B cell (primary cell): ENCODE measurements around the gene GARRE1. TPM values are rescaled to one million over a fixed set of nuclear protein-coding genes. Genes with fewer than 3 reads are reported as not detected.
A peak's percentile ranks its signal among the peaks of the same experiment; 100 is the strongest.
"Not testable (repeated sequence)": the region's sequence is repeated elsewhere in the genome, so short reads cannot be mapped to it uniquely, and the experiment has no call there.

ENCODE experiments used
- ATAC-seq: fragments of 200-7000 bp; cut with Tn5 transposase; one replicate; pipeline ENCODE4 v1.10.0; 2021; ENCODE audit warnings: low read depth, mild to moderate bottlenecking, moderate number of reproducible peaks, moderate library complexity
- CTCF ChIA-PET: fragments of 350-600 bp; sonication (Branson Sonifier 250); formaldehyde crosslinking; loops from one replicate; lab custom pipeline; 2021; ENCODE audit warnings: antibody characterized with exemption, inconsistent platforms; lab: Charles Lee
- POLR2A ChIA-PET: fragments of 350-600 bp; sonication (Branson Sonifier 250); formaldehyde crosslinking; loops from one replicate; lab custom pipeline; 2021; ENCODE audit warnings: antibody characterized with exemption; lab: Charles Lee
- DNase-seq: peaks from one replicate; pipeline ENCODE4 v3.0.0; 2013
- H2AFZ ChIP-seq: 2 replicates; pipeline ENCODE4 v1.6.1; 2012; ENCODE audit warnings: mild to moderate bottlenecking, low read depth, low read length; ENCODE audit not compliant: insufficient read depth, poor library complexity, severe bottlenecking
- H3K27ac ChIP-seq, 2 donors: 1 replicate in 1 of 2; 2 replicates in 1 of 2; pipeline ENCODE4 v1.5.1; 2012 to 2013; ENCODE audit warnings: low read length in 2 of 2, mild to moderate bottlenecking in 2 of 2, moderate library complexity in 1 of 2
- H3K27me3 ChIP-seq, 4 experiments: fragments of 200-600 bp in 1 of 4; sonication (generic) in 1 of 4; replicated peaks in 1 of 4; 1 replicate in 2 of 4; 2 replicates in 2 of 4; pipeline versions ENCODE4 v1.6.1 to v1.7.0; 2013 to 2016; ENCODE audit warnings: low read length in 3 of 4, mild to moderate bottlenecking in 2 of 4, mixed read lengths in 1 of 4, moderate library complexity in 1 of 4; ENCODE audit not compliant: insufficient read depth in 4 of 4, control insufficient read depth in 3 of 4; ENCODE audit errors: control extremely low read depth in 1 of 4
- H3K36me3 ChIP-seq, 2 experiments: replicated peaks in 1 of 2; 1 replicate in 1 of 2; 2 replicates in 1 of 2; pipeline versions ENCODE4 v1.6.1 to v1.7.1; 2013; ENCODE audit warnings: low read length in 1 of 2; ENCODE audit not compliant: insufficient read depth in 2 of 2, control insufficient read depth in 1 of 2; ENCODE audit errors: control extremely low read depth in 1 of 2, extremely low read depth in 1 of 2
- H3K4me1 ChIP-seq, 2 donors: fragments of 200-600 bp in 1 of 2; sonication (generic) in 1 of 2; 1 replicate in 1 of 2; 2 replicates in 1 of 2; pipeline versions ENCODE4 v1.5.1 to v1.6.1; 2013 to 2017; ENCODE audit warnings: low read length in 2 of 2; ENCODE audit not compliant: control insufficient read depth in 2 of 2, insufficient read depth in 2 of 2
- H3K4me2 ChIP-seq: replicated peaks from 2 replicates; pipeline ENCODE3; 2012; ENCODE audit warnings: mild to moderate bottlenecking, low read depth, low read length; ENCODE audit not compliant: poor library complexity, severe bottlenecking
- H3K4me3 ChIP-seq, 5 experiments: fragments of 200-600 bp in 1 of 5; sonication (generic) in 1 of 5; 1 replicate in 3 of 5; 2 replicates in 2 of 5; pipeline versions ENCODE4 v1.5.1 to v1.7.0; 2011 to 2016; ENCODE audit warnings: low read length in 4 of 5, mild to moderate bottlenecking in 4 of 5, low read depth in 2 of 5, control low read depth in 1 of 5, moderate library complexity in 1 of 5; ENCODE audit not compliant: insufficient read depth in 1 of 5; ENCODE audit errors: control extremely low read depth in 1 of 5, extremely low read depth in 1 of 5
- H3K79me2 ChIP-seq: fragments of 200-600 bp; sonication (generic); one replicate; pipeline ENCODE4 v1.6.0; 2016; ENCODE audit warnings: low read length; ENCODE audit not compliant: control insufficient read depth, insufficient read depth
- H3K9ac ChIP-seq: fragments of 200-600 bp; sonication (generic); 2 replicates; pipeline ENCODE4 v1.6.1; 2017; ENCODE audit warnings: mild to moderate bottlenecking, low read length, moderate library complexity
- H3K9me3 ChIP-seq, 3 donors: one replicate each; pipeline versions ENCODE4 v1.6.1 to v1.7.1; 2013; ENCODE audit warnings: low read length in 2 of 3; ENCODE audit not compliant: control insufficient read depth in 2 of 3, insufficient read depth in 1 of 3; ENCODE audit errors: control extremely low read depth in 1 of 3
- H4K20me1 ChIP-seq: 2 replicates; pipeline ENCODE4 v1.6.0; 2012; ENCODE audit warnings: mild to moderate bottlenecking, low read length; ENCODE audit not compliant: insufficient read depth, control insufficient read depth, poor library complexity, severe bottlenecking
- H3K27ac Mint-ChIP-seq: one replicate; pipeline ENCODE4 v1.8.0; 2021; ENCODE audit warnings: mixed read lengths
- H3K27me3 Mint-ChIP-seq: one replicate; pipeline ENCODE4 v1.8.0; 2021; ENCODE audit warnings: mixed read lengths
- H3K4me1 Mint-ChIP-seq: one replicate; pipeline ENCODE4 v1.8.0; 2021; ENCODE audit warnings: mixed read lengths
- H3K4me3 Mint-ChIP-seq: one replicate; pipeline ENCODE4 v1.8.0; 2021; ENCODE audit warnings: mixed read lengths
- H3K9me3 Mint-ChIP-seq: one replicate; pipeline ENCODE4 v1.8.0; 2022; ENCODE audit warnings: mixed read lengths; ENCODE audit not compliant: insufficient read depth
- CTCF ChIP-seq: fragments of 200-600 bp; IDR thresholded peaks from one replicate; pipeline ENCODE4 v1.8.0; 2022; ENCODE audit warnings: antibody characterized with exemption, mild to moderate bottlenecking
- EZH2 ChIP-seq: IDR thresholded peaks from 2 replicates; pipeline ENCODE4 v1.6.1; 2012; ENCODE audit warnings: borderline replicate concordance, low read depth, mild to moderate bottlenecking, moderate library complexity, low read length; ENCODE audit not compliant: insufficient read depth, poor library complexity, severe bottlenecking
- WGBS: methylation state at CpG from one replicate; pipeline ENCODE4 v1.1.5; 2013; ENCODE audit warnings: missing lambda C conversion rate; ENCODE audit not compliant: insufficient coverage; 5-methylcytosine and 5-hydroxymethylcytosine counted together
- intact Hi-C: fragments of 100-400 bp; cut with micrococcal nuclease; formaldehyde crosslinking; loops from one replicate; pipeline ENCODE4 v1.10.0; 2022
- polyA plus RNA-seq: library from polyadenylated mRNA; depleted of rRNA; stranded (reverse); fragments of >200 nt; gene quantifications from 2 replicates; pipeline ENCODE4 v1.2.3, GENCODE V29; 2012
- total RNA-seq, 2 donors: library from RNA; stranded (reverse); fragments of 120-200 nt in 1 of 2; gene quantifications; 1 replicate in 1 of 2; 2 replicates in 1 of 2; pipeline versions ENCODE4 v1.2.3 to v1.2.4, GENCODE V29; 2013 to 2022

Gene GARRE1
- total and polyA plus RNA-seq, 2 donors (not counting 1 experiment from before 2014, with no cell fraction given): 26.3 to 55.6 TPM

GRCh38 chr19:34215006-34215665, 39.2 kb upstream of the GARRE1 start:
- Histone ChIP-seq H3K79me2 (peaks cover 22% of the 10 kb centered on the region), H4K20me1 (no peaks in the 10 kb centered on the region), H3K27me3 (no peaks in the 10 kb centered on the region), H3K27ac (no peak overlapping the region), H3K9me3 (no peaks in the 10 kb centered on the region), H3K4me1 (peaks cover 22 to 24% of the 10 kb centered on the region in 2 donors), H3K4me3 (no peak overlapping the region), H2AFZ (no peak overlapping the region), H3K4me2 (no peak overlapping the region), H3K9ac (no peak overlapping the region), H3K36me3 (peaks cover 0 to 41% of the 10 kb centered on the region in 2 experiments)
- POLR2A ChIA-PET: no interaction called here
- intact Hi-C loops: no loop called here
- H3K4me1 Mint-ChIP-seq: peaks cover 21% of the 10 kb centered on the region
- no peak for TF ChIP-seq EZH2
- no peak for TF ChIP-seq CTCF
- DNase-seq: no peak
- no peak for ATAC-seq
- no peak overlapping the region for H3K4me3 Mint-ChIP-seq
- WGBS: 100% methylated on average over 1 of the region's 3 CpGs
- no peaks in the 10 kb centered on the region for H3K27me3 Mint-ChIP-seq
- no peaks in the 10 kb centered on the region for H3K9me3 Mint-ChIP-seq
- CTCF ChIA-PET: interaction anchor here (0.6 kb wide), 1 partner anchor 88 kb away, joined by 3 read pairs; no protein-coding TSS in a partner anchor
- peak overlapping the region; percentile 20 for H3K27ac Mint-ChIP-seq

- no peak overlapping the region for H3K4me3 ChIP-seq
- H3K27ac ChIP-seq: no peak overlapping the region
- no peak for ATAC-seq
- POLR2A ChIA-PET: no interaction called here
- H3K4me1 ChIP-seq: peaks cover 22 to 24% of the 10 kb centered on the region in 2 donors
- H3K36me3 ChIP-seq: peaks cover 0 to 43% of the 10 kb centered on the region in 2 experiments
- H3K4me2 ChIP-seq: no peak overlapping the region
- H4K20me1 ChIP-seq: no peaks in the 10 kb centered on the region
- intact Hi-C loops: no loop called here
- no peak overlapping the region for H3K9ac ChIP-seq
- H3K79me2 ChIP-seq: peaks cover 24% of the 10 kb centered on the region
- no peak for DNase-seq
- no peak overlapping the region for H2AFZ ChIP-seq
- TF ChIP-seq EZH2 (no peak), CTCF (no peak)
- no peak overlapping the region for H3K4me3 Mint-ChIP-seq
- WGBS: no CpG with 5 or more reads among the region's 3 CpGs
- CTCF ChIA-PET: no interaction called here
- no peaks in the 10 kb centered on the region for H3K27me3 Mint-ChIP-seq
- no peaks in the 10 kb centered on the region for H3K9me3 Mint-ChIP-seq
- H3K4me1 Mint-ChIP-seq: peaks cover 25% of the 10 kb centered on the region
- peak overlapping the region; percentile 26 for H3K27ac Mint-ChIP-seq
- no peaks in the 10 kb centered on the region for H3K9me3 ChIP-seq
- H3K27me3 ChIP-seq: no peaks in the 10 kb centered on the region
These were observed 38.7 kb upstream of the GARRE1 start for GRCh38 chr19:34215666-34216038.

- ATAC-seq, H3K9me3 Mint-ChIP-seq, intact Hi-C loops, DNase-seq, H2AFZ ChIP-seq, H3K27me3 ChIP-seq, H3K4me2 ChIP-seq, H3K9ac ChIP-seq, H3K4me3 Mint-ChIP-seq, H3K9me3 ChIP-seq, H3K27me3 Mint-ChIP-seq, H3K4me3 ChIP-seq, H4K20me1 ChIP-seq: not testable (repeated sequence)
- H3K36me3 ChIP-seq: peaks cover 0 to 45% of the 10 kb centered on the region in 2 experiments
- Mint-ChIP-seq H3K27ac (peak overlapping the region; percentile 78), H3K4me1 (peaks cover 26% of the 10 kb centered on the region)
- CTCF ChIA-PET: interaction anchor here (0.7 to 1.2 kb wide), 3 partner anchors 17 to 122 kb away, joined by 3 to 6 read pairs (median 4); no protein-coding TSS in a partner anchor
- peak overlapping the region in 1 of 2 donors; percentile 54 for H3K27ac ChIP-seq
- peaks cover 29% of the 10 kb centered on the region for H3K79me2 ChIP-seq
- H3K4me1 ChIP-seq: peaks cover 22 to 24% of the 10 kb centered on the region in 2 donors
- POLR2A ChIA-PET: interaction anchor here (0.6 to 0.7 kb wide), 3 partner anchors 10 to 126 kb away, joined by 3 to 5 read pairs (median 4); no protein-coding TSS in a partner anchor
- WGBS: 85% methylated on average over 7 of the region's 14 CpGs
These were observed 37.6 kb upstream of the GARRE1 start for GRCh38 chr19:34216745-34217219.
